Umbilical cord (tissue), 2 donors: ENCODE results near the gene SRPK2. TPM values are rescaled to one million over a fixed set of nuclear protein-coding genes. Genes with fewer than 3 reads are reported as not detected.

Source experiments
- DNase-seq: peaks from one replicate; pipeline ENCODE4 v3.0.0-alpha.2; 2015; ENCODE audit warnings: low spot score
- total RNA-seq: library from RNA; depleted of rRNA; stranded (reverse); fragments of >200 nt; gene quantifications from one replicate; pipeline ENCODE4 v1.2.3, GENCODE V29; 2014; ENCODE audit warnings: low replicate concordance; ENCODE audit not compliant: insufficient read depth

Gene SRPK2
- total RNA-seq, 1 donor from 2014 or later, result 59.7 TPM

DNA sequence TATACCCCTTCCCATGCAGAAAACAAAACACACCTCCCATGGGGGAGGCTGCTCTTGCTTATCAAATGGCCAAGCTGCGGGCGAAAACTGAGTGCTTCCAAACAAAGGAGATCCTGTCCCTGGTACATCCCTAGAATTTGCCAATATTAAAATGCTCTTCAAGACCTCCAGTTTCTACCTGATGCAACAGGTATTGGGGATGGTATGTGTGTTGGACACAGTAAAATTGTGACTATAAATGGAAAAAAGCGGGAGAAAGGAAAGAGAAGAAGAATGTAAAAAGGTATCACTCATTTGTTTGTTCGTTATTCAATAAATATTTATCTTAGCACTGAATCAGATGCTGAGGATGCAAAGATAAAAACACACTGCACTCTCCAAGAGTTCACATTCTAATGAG, 250.8 kb downstream of the SRPK2 start:
- no peak for DNase-seq

DNA sequence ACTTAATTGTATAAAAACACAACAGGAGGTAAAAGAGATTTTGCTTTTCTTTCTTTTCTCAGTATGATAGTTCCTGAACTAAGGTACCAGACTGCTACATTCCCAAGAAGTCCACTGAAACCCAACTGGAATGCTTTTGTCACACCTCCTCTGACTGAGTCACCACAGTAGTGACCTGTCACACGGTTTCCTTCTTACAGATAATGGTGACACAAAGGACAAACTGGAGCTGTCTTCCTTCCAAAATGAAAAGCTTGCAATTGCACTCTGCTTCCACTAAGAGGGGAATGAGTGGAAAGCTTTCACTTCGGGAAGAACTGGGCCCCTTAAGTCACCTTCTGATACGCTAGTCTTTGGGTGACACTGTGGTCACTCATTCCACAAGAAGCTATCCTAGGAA, 252.5 kb downstream of the SRPK2 start:
- no peak for DNase-seq

DNA sequence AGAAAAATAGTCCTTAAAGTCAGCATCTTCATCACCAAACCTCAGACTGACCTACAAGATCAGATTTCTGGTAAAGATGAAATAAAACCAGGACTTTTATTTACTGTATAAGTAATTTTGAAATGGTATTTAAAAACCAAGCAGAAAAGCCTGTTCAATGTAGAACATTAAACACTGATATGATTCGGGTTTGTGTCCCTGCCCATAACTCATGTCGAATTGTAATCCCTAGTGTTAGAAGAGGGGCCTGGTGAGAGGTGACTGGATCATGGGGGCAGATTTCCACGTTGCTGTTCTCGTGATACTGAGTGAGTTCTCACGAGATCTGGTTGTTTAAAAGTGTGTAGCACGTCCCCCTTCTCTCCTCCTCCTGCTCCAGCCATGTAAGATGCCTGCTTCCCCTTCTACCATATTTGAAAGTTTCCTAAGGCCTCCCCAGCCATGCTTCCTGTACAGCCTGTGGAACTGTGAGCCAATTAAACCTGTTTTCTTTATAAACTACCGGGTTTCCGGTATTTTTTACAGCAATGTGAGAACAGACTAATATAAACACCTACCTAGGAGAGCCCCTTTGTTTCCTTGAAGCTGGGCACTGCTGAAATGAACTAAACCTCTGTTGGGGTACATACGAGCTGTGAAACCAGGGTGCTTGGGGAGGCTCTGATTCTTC, 254.6 kb downstream of the SRPK2 start:
- peak; percentile 34 for DNase-seq

DNA sequence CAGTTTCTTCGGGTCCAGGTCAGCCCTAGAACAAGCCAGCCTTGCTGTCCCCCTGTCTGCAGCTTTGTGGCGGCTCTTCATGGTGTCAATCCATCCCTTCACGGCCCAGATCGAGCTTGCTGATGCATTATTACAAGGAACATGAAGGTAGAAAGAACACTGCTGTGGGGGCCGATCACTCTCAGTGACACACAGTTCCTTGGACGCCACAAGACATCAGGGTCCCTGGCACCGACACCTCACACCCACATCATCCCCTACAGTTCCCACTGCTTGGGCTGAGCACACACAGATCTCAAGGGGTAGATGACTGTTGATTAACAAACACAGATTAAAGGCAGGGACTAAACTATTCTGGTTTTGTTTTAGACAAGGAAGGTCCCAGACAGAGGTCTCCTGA, 255.4 kb downstream of the SRPK2 start:
- DNase-seq, result no peak

DNA sequence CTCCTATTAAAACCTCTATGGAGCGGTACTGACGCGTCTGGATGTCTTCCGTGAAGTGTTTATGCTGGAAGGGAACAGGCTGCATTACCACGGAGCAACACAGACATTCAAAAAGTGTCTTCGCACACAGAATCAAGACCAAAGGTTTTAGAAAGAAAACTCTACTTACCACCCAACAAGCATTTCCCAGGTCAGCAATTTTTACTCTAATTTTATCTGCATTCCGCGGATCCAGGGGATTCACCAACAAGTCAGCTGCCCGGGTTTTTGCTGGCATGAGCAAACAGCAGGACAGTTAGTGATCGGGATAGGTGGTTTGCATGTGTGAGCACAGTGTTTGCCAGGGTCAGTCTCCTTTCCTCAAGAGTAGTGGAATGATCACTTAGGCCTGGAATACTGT, 255.9 kb downstream of the SRPK2 start:
- DNase-seq, result no peak

DNA sequence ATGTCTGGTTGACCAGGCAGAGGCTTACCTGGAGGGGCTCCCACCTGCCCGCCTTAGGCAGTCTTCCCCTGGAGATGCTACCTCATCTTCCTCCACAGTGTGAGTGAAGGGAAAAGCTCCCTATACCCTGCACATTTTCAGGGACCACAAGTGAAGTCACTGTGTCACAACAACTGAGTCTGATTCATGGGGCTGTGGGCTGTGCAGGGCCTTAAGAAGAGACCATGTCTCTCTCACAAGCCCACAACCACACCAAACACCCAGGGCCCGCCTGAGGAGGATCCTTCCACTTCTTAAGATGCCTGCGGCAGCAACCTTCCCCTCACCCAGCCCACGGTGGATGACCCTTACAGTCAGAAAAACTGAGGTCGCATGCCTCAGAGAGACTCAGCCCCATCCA, 256.4 kb downstream of the SRPK2 start:
- DNase-seq, result no peak

DNA sequence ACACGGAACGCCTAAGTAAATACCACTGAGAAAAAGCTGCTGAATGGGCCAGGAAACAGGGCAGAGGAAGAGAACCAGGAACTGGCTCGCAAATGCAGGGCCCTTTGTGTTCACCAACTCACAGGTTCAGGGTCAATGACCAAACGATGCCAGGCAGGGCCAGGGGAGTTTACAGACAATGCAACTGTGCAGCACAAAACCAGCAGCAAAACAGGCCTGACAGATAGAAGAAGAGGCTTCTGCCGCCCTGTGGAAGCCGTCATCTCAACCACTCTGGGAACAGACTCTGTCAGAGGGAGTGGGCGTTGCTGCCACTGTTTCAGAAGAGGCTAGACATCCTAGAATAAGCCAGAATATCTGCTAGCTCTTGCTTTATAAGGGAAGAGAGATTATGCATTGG, 256.8 kb downstream of the SRPK2 start:
- no peak for DNase-seq

DNA sequence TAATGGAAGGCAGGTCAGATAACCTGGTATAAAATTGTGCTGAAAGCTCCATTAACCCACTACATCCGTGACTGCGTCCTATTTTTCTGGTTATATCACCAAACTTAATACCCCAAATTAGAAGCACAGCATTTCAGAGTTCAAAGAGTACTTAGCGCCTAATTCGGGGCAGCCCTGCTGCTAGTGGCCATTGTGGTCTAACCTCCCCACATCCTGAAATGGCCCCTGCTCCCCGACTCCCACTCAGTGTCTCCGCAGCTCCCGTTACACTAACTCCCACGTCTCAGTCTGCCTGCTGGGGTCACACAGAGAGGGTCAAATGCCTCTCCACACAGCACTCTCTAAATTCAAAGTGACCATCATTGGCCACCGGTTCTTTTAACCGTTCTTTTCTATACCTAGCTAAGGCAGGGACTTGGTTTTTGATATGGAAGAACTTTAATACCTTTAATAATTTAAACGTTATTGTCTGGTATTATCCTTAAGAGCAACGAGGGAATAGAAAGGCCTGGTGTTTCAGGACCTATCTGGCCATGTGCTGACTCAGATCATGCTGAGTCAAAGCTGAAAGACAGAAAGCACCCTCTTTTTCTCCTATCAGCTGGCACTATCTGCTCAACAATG, 257.6 kb downstream of the SRPK2 start:
- DNase-seq, result no peak

DNA sequence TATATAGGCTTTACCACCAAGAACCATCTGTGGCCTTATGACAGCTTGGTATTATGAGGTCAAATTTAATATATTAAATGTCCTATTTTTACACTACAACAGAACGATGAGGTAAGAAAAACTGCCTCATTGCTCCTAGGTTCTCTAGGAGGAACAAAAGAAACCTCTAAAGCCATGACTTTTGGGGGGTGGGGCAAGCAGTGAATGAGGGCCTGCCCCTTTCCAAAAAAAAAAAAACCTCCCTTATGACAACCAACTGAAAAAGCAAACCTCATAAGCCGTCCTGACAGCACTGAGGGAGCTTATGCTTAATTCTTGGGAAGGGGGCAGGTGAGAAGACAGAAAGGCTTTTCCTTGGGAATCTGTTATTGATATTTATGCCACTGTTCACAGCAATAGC, 258.1 kb downstream of the SRPK2 start:
- DNase-seq, result no peak

DNA sequence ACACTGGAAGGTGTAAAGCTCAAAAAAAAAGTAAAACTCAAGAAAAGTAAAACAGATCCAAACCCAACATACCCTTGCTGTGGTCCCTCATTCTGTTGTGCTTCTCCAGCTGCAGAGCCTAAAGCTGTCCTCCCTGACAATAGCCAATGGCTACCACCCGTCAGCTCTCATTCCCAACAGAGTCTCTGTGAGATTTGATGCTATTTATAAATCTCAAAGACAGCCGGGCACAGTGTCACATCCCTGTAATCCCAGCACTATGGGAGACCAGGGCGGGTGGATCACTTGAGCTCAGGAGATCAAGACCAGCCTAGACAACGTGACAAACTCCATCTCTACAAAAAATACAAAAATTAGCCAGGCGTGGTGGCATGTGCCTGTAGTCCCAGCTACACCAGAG, 258.7 kb downstream of the SRPK2 start:
- no peak for DNase-seq

DNA sequence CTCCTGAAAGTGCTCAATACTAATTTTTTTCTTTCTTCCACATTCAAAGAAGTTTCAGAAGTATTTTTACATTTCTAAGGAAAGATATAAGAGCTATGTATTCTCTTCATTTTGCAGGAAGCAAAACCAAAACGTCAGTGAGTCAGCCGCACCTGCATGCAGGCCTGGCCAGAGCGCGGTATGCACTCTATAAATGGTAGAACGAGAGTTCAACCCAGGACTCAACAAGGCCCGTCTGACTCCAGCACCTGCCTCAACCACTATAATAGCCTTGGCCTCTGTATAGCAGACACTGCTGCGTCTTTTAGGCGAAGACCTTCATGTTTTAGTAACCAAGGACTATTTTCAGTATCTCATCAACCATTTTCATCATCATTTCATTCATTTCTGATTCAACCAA, 261.5 kb downstream of the SRPK2 start:
- DNase-seq, result no peak

DNA sequence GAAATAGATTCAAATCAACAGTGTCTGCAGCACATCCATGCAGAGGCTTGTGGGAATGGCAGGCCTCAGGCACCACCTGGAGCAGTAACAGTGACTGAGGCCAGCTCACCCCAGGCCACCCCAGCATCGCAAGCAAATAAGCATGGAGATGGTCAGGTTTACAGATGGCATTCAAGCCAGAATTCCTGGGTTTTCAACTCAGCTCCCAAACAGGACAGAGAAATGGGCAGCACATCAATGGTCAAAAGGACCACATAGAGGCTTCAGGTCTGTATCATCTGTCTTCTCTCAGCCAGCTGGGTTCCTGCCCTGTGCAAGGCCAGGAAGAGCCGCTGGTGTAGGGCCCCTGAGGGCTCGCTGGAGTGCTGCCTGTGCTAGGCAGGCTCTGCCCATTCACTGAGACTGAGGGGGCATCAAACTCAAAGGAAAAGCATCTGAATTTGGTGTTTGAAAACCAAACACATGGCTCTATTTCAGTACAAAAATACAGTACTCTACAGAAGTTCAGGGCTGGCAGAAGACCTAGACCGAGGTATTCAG, 262.2 kb downstream of the SRPK2 start:
- DNase-seq, result no peak

DNA sequence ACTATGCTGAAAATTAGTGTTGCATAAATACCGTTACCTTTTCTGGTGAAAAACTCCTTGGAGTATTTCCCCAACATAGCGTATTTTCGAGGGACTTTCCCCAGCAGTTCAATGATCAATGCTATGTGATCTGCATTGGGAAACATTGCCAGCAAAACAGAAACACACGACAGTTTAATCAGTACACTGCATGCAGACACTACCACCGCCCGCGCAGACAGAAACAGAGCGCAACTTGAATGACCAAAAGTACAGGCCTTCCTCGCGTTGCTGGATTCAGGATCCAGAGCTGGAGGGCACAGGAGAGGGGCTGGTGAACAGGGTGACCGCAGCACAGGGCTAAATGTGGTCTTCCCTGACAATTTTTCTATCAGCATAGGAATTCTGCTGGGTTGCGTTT, 263.0 kb downstream of the SRPK2 start:
- DNase-seq, result no peak

DNA sequence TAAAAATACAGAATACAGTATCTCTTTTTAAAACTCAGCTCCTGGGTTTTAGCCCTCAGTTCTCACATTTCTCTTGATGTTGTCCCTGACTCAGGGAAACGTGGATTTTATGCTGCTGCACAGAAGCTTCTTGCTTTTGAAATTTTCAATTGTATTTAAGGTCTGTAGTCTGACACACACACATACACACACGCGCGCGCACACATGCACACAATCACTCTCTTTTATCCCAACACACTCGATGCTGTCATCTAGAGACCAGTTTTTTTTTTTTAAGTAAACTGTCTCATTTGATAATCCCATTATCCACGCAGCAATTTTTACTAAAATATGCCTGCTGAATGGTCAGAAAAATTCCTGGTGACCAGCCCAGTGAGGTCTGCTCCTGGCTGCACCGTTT, 266.1 kb downstream of the SRPK2 start:
- no peak for DNase-seq

DNA sequence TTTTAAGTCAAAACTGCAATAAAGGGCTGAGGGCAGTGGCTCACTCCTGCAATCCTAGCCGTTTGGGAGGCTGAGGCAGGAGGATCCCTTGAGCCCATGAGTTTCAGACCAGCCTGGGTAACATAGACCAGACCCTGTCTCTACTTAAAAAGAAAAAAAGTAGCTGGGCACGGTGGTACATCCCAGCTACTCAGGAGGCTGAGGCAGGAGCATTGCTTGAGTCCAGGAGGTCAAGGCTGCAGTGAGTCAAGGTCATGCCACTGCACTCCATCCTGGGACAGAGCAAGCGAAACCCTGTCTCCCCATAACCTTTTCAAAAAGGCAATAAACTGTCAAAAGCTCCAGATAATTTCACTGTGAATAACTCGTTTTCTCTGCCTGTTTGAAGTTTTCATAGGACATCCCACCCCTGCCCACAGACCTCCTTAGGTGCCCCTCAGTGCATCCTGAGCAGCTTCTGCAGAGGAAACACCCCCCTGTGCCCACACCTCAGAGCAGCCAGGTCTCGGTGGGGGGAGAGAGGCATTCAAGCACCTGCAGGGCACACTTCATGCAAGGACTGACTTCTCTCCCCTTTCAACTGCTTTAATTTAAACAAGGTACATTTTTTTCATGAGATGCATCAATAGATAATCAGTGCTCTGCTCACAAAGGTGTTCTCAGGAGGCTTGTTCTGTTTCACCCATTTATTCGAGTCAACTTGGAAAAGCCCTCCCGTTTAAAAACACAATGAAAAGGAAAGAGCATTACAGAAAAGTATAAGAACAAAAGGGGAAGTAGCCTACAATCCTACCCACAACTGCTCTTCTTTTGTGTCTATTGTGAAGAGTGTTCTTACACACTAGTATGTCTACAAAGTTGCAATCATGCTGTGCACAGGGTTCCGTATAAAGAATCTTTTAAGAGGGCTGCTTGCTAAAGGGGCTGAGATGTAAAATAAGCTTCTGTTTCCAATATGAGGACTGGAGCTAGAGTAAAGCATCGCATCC, 269.8 kb downstream of the SRPK2 start:
- DNase-seq, result no peak

DNA sequence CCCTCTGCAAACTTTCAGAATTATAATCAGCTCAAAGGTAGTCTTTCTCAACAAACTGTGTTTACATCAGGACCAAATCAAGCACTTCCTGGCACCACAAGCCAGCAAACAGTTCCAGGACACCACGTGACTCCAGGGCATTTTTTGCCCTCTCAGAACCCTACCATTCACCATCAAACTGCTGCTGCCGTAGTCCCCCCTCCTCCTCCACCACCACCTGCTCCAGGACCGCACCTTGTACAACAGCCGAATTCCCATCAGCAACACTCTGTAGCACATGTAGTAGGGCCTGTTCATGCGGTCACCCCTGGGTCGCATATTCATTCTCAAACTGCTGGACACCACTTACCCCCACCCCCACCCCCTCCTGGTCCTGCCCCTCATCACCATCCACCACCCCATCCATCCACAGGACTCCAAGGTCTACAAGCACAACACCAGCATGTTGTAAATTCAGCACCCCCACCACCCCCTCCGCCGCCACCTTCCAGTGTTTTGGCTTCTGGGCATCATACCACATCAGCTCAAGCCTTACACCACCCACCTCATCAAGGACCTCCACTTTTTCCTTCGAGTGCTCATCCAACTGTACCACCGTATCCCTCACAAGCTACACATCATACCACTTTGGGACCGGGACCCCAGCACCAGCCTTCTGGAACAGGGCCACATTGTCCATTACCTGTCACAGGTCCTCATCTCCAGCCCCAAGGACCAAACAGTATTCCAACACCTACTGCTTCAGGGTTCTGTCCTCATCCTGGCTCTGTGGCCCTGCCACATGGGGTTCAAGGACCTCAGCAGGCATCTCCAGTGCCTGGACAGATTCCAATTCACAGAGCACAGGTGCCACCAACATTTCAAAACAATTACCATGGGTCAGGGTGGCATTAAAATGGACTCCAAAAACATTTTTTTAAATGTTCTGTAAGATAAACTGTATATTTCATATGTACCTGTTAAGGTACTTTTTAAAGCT, 276.0 kb downstream of the SRPK2 start:
- no peak for DNase-seq

DNA sequence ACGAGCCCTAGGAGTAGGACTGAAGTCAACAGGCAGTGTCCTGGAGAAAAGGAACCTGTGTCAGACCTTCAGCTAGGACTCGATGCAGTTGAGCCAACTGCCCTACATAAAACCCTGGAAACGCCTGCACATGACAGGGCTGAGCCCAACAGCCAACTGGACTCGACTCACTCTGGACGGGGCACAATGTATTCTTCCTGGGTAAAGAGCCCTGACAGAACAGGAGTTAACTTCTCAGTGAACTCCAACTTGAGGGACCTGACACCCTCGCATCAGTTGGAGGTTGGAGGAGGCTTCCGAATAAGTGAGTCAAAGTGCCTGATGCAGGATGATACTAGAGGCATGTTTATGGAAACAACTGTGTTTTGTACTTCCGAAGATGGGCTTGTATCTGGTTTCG, 281.3 kb downstream of the SRPK2 start:
- DNase-seq, result no peak

DNA sequence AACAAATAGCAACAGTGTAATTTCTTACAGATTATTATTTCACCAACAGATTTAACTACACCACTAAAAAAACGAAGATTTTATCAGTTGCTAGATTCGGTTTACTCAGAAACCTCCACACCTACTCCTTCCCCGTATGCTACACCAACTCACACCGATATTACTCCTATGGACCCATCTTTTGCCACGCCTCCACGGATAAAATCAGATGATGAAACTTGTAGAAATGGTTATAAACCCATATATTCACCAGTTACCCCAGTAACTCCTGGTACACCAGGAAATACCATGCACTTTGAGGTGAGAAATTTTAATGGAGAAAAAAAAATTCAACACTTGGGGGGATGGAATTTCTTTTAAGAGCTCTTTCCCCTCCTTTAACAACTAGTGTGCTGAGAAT, 282.2 kb downstream of the SRPK2 start:
- no peak for DNase-seq

DNA sequence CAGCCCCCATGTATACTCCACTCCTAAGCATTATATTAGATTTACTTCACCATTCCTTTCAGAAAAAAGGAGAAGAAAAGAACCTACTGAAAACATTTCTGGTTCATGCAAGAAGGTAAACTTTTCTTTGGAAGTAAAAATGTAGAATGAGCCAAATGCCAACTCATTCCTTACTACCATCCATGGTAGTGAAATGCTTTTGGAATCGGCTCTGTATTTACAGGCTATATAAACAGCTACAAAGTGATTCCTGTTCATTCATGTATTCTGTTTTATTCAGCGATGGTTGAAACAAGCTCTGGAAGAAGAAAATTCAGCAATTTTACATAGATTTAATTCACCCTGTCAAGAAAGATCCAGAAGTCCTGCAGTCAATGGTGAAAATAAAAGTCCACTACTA, 283.1 kb downstream of the SRPK2 start:
- DNase-seq, result no peak

DNA sequence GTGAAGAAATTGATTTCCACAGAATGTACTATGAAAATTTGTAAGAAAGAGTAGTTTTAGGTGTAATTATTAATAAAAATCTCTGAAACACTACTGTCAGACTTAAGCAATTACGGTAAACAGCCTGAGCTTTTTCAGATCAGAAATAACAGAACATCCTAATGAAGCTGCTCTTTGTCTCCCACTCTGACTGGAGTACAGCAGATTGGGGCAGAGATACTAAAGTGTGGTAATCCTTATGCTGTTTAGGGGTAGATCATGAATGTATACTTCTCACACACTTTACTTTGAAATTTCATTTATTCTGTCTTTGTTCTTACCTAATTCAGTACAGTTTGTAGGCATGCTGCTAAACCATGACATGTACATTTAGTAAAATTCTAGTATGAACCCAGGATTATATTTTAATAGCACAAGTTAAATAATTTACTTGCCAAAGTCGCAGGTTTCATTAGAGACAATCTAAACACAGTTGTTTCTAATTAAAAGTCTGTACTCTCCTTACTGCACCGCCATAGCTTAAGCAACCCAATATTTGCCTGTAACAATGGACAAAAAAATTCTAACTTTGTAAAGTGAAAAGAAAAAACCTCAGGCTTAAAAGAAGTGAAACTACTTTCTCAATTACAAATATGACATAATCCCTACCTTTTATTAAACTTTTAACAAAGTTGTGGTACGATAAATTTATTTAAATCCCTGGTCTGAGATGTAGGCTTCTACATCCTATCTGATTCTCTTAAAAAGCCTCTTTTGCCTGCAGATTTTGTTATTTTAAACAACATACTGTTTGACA, 286.0 kb downstream of the SRPK2 start:
- DNase-seq, result no peak
